ENCODE results near the gene SLC2A3.
"Not testable (repeated sequence)": the region's sequence is repeated elsewhere in the genome, so short reads cannot be mapped to it uniquely, and the experiment has no call there.

The SLC2A3 gene

GRCh38 chr12:7921181-7921580 is 14.8 kb downstream of the SLC2A3 start:
- H3K27ac ChIP-seq, H3K4me3 ChIP-seq: not testable (repeated sequence)

GRCh38 chr12:7918268-7918590 is 17.8 kb downstream of the SLC2A3 start:
- H3K4me3 ChIP-seq, H3K27ac ChIP-seq: not testable (repeated sequence)

GRCh38 chr12:7917392-7918267 is 18.4 kb downstream of the SLC2A3 start:
- no peak overlapping the region for H3K4me3 ChIP-seq
- no peak overlapping the region for H3K27ac ChIP-seq

- H3K4me3 ChIP-seq = no peak overlapping the region
- no peak overlapping the region for H3K27ac ChIP-seq
These were observed 19.1 kb downstream of the SLC2A3 start for GRCh38 chr12:7916936-7917335.

GRCh38 chr12:7915661-7916403 is 20.2 kb downstream of the SLC2A3 start:
- no peak overlapping the region for H3K4me3 ChIP-seq
- H3K27ac ChIP-seq = no peak overlapping the region

- H3K27ac ChIP-seq, H3K4me3 ChIP-seq: not testable (repeated sequence)
These were observed 25.9 kb downstream of the SLC2A3 start for GRCh38 chr12:7910106-7910505.

- no peak overlapping the region for H3K27ac ChIP-seq
- H3K4me3 ChIP-seq = no peak overlapping the region
These were observed 29.0 kb downstream of the SLC2A3 start for GRCh38 chr12:7907009-7907408.

GRCh38 chr12:7906303-7906702 is 29.7 kb downstream of the SLC2A3 start:
- not testable (repeated sequence) for H3K4me3 ChIP-seq, H3K27ac ChIP-seq

GRCh38 chr12:7905600-7906125 is 30.3 kb downstream of the SLC2A3 start:
- H3K27ac ChIP-seq, H3K4me3 ChIP-seq: not testable (repeated sequence)

- Histone ChIP-seq H3K4me3 (no peak overlapping the region), H3K27ac (no peak overlapping the region)
These were observed 30.9 kb downstream of the SLC2A3 start for GRCh38 chr12:7905071-7905470.

GRCh38 chr12:7902416-7902815 is 33.6 kb downstream of the SLC2A3 start:
- not testable (repeated sequence) for H3K4me3 ChIP-seq, H3K27ac ChIP-seq

- no peak overlapping the region for H3K4me3 ChIP-seq
- no peak overlapping the region for H3K27ac ChIP-seq
These were observed 36.2 kb downstream of the SLC2A3 start for GRCh38 chr12:7899755-7900154.

GRCh38 chr12:7896726-7897125 is 39.3 kb downstream of the SLC2A3 start:
- H3K27ac ChIP-seq = not testable (repeated sequence)

GRCh38 chr12:7892186-7892980 is 43.6 kb downstream of the SLC2A3 start:
- Histone ChIP-seq H3K27ac (no peak overlapping the region), H3K4me3 (no peak overlapping the region)

More at GRCh38 chr12:7896726-7897125, 39.3 kb downstream of the SLC2A3 start:
- H3K4me3 ChIP-seq = not testable (repeated sequence)

GRCh38 chr12:7884689-7885088 is 51.3 kb downstream of the SLC2A3 start:
- Histone ChIP-seq H3K4me3 (no peak overlapping the region), H3K27ac (no peak overlapping the region)

GRCh38 chr12:7881736-7882120 is 54.3 kb downstream of the SLC2A3 start:
- H3K27ac ChIP-seq, H3K4me3 ChIP-seq: not testable (repeated sequence)

GRCh38 chr12:7880952-7881735 is 54.8 kb downstream of the SLC2A3 start:
- not testable (repeated sequence) for H3K4me3 ChIP-seq, H3K27ac ChIP-seq

GRCh38 chr12:7879246-7879645 is 56.7 kb downstream of the SLC2A3 start:
- Histone ChIP-seq H3K4me3 (no peak overlapping the region), H3K27ac (no peak overlapping the region)

GRCh38 chr12:7877420-7877819 is 58.6 kb downstream of the SLC2A3 start:
- Histone ChIP-seq H3K27ac (no peak overlapping the region), H3K4me3 (no peak overlapping the region)
